Thyroid gland (tissue), 4 donors: Measurements from ENCODE around the gene ANKRD18A. TPM values are rescaled to one million over a fixed set of nuclear protein-coding genes. Genes with fewer than 3 reads are reported as not detected.
A peak's percentile ranks its signal among the peaks of the same experiment; 100 is the strongest.

Source experiments
- DNase-seq, 2 donors: peaks; one replicate each; pipeline ENCODE4 v3.0.0-alpha.2; 2019
- H3K27ac ChIP-seq, 3 donors: fragments of 200-600 bp; sonication (generic); 1 replicate in 2 of 3; 2 replicates in 1 of 3; pipeline ENCODE4 v1.5.1; 2016 to 2019; ENCODE audit warnings: mild to moderate bottlenecking in 1 of 3, moderate library complexity in 1 of 3
- H3K27me3 ChIP-seq: fragments of 200-600 bp; sonication (generic); one replicate; pipeline ENCODE4 v1.5.1; 2019
- H3K36me3 ChIP-seq, 2 donors: fragments of 200-600 bp; sonication (generic); one replicate each; pipeline ENCODE4 v1.5.1; 2016 to 2019
- H3K4me1 ChIP-seq, 2 donors: fragments of 200-600 bp; sonication (generic); one replicate each; pipeline ENCODE4 v1.5.1; 2017 to 2019
- H3K4me3 ChIP-seq, 3 donors: fragments of 200-600 bp; sonication (generic); replicated peaks in 1 of 3; 1 replicate in 2 of 3; 2 replicates in 1 of 3; pipeline ENCODE4 v1.5.1; 2016; ENCODE audit warnings: mild to moderate bottlenecking in 1 of 3
- H3K9me3 ChIP-seq: fragments of 200-600 bp; sonication (generic); one replicate; pipeline ENCODE4 v1.5.1; 2017
- POLR2A ChIP-seq, 2 donors: fragments of 450-650 bp; IDR thresholded peaks; one replicate each; pipeline ENCODE4 v1.6.1; 2017; ENCODE audit warnings: antibody characterized with exemption in 2 of 2, mild to moderate bottlenecking in 2 of 2, moderate library complexity in 1 of 2
- WGBS, 2 donors: methylation state at CpG; one replicate each; pipeline ENCODE4 v1.1.5; 2017; 5-methylcytosine and 5-hydroxymethylcytosine counted together
- intact Hi-C: fragments of 100-400 bp; cut with DNase I; formaldehyde crosslinking; loops from one replicate; pipeline ENCODE4 v1.15.1; 2023
- total RNA-seq, 4 donors: library from RNA; depleted of rRNA; stranded (reverse); fragments of >200 nt; gene quantifications; one replicate each; pipeline ENCODE4 v1.2.3, GENCODE V29; 2016
- TF ChIP-seq, protein P1 (sequence below), 6 experiments: fragments of 200-600 bp in 3 of 6; fragments of 450-650 bp in 3 of 6; sonication (generic) in 3 of 6; IDR thresholded peaks; one replicate each; pipeline ENCODE4 v1.5.1; 2016 to 2019; ENCODE audit warnings: antibody characterized with exemption in 6 of 6, mild to moderate bottlenecking in 2 of 6, inconsistent platforms in 1 of 6, moderate library complexity in 1 of 6

ANKRD18A gene
- total RNA-seq, 4 donors from 2014 or later = 10.5 to 16.3 (median 12.6) TPM

DNA sequence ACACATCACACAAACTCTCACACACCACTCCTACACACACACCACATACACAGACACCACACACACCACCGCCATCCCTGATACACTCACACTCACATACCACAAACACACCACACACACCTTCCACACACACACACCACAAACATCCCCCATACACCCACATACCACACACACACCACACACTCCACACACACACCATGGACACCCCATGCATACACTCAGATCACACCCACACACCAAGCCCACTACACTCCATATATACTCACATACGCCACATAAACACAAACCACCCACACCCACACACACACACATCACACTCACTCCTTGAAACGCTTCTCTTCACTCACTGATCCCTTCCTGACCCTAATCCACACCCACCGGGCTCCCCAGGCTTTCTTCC lies 9.1 kb upstream of the ANKRD18A start:
- no peaks in the 10 kb centered on the region for H3K9me3 ChIP-seq
- no peak for DNase-seq
- no peak overlapping the region for H3K4me3 ChIP-seq
- no peaks in the 10 kb centered on the region for H3K4me1 ChIP-seq
- no peaks in the 10 kb centered on the region for H3K36me3 ChIP-seq
- H3K27ac ChIP-seq = no peak overlapping the region
- TF ChIP-seq POLR2A (IDR thresholded peaks at IDR 0.05) = no peak
- TF ChIP-seq, protein P1, sequence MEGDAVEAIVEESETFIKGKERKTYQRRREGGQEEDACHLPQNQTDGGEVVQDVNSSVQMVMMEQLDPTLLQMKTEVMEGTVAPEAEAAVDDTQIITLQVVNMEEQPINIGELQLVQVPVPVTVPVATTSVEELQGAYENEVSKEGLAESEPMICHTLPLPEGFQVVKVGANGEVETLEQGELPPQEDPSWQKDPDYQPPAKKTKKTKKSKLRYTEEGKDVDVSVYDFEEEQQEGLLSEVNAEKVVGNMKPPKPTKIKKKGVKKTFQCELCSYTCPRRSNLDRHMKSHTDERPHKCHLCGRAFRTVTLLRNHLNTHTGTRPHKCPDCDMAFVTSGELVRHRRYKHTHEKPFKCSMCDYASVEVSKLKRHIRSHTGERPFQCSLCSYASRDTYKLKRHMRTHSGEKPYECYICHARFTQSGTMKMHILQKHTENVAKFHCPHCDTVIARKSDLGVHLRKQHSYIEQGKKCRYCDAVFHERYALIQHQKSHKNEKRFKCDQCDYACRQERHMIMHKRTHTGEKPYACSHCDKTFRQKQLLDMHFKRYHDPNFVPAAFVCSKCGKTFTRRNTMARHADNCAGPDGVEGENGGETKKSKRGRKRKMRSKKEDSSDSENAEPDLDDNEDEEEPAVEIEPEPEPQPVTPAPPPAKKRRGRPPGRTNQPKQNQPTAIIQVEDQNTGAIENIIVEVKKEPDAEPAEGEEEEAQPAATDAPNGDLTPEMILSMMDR (IDR thresholded peaks at IDR 0.05) = no peak
- no peaks in the 10 kb centered on the region for H3K27me3 ChIP-seq
- intact Hi-C loops = no loop called here
- 88 to 89% methylated on average over 4 of the region's 4 CpGs for WGBS, 2 donors

DNA sequence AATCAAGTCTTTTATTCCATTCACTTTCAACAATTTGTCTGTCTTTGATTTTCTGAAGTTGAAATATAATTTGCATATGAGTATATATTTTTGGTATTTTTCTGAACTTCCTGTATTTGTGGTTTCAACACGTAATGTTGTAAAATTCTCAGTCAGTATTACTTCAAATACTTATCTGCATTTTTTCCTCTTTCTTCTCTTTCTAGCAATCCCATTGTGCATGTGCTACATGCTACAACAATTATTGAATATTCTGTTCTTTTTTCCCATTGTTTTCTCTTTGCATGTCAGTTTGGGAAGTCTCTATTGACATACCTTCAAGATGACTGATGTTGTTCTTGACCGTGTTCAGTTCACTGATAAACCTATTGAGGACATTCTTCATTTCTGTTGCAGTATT lies 5.6 kb upstream of the ANKRD18A start:
- Histone ChIP-seq H3K9me3 (no peaks in the 10 kb centered on the region), H3K36me3 (no peaks in the 10 kb centered on the region), H3K4me1 (peaks cover 4 to 5% of the 10 kb centered on the region in 2 donors), H3K27me3 (no peaks in the 10 kb centered on the region), H3K27ac (no peak overlapping the region), H3K4me3 (no peak overlapping the region)
- TF ChIP-seq, protein P1 (IDR thresholded peaks at IDR 0.05) = no peak
- TF ChIP-seq POLR2A (IDR thresholded peaks at IDR 0.05) = no peak
- 88% methylated on average over 2 of the region's 2 CpGs for WGBS, 2 donors
- intact Hi-C loops = no loop called here
- DNase-seq = no peak

DNA sequence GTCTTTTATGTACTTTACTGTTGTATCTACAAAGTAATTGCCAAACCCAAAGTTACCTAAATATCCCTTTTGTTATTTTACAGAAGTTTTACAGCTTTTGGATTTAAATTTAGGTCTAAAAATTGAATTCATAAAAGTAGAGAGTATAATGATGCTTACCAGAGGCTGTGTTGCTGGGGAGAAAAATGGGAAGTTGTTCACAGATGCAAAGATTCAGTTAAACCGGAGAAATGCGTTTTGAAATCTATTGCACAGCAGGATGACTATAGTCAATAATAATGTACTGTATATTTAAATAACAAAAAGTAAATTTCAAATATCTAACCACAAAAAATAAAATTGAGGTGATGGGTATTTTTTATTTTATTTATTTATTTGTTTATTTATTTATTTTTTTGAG lies 2.6 kb upstream of the ANKRD18A start:
- Histone ChIP-seq H3K27me3 (no peaks in the 10 kb centered on the region), H3K27ac (no peak overlapping the region), H3K4me3 (no peak overlapping the region), H3K4me1 (peaks cover 5 to 7% of the 10 kb centered on the region in 2 donors), H3K9me3 (no peaks in the 10 kb centered on the region), H3K36me3 (no peaks in the 10 kb centered on the region)
- WGBS, 2 donors = 82 to 85% methylated on average over 2 of the region's 2 CpGs
- TF ChIP-seq, protein P1 (IDR thresholded peaks at IDR 0.05) = no peak
- no peak for TF ChIP-seq POLR2A (IDR thresholded peaks at IDR 0.05)
- intact Hi-C loops = no loop called here
- no peak for DNase-seq

DNA sequence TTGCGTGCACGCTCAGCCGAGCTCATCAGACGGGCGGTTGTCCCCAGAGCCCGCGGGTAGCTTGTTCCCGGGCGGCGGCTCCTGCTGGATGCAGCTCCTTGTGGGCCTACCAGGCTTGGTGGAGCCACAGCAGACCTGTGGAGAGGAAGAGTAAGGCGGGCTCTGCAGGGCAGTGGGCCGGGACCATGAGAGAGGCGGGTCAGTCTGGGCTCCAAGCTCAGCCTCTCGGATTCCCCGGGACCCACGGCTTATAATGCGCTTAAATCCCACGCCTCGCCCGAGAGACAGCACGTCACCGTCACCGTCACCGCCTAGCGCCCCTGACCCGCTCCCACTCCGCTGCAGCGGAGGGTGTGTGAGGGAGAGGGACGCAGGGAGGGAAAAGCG lies 1.9 kb upstream of the ANKRD18A start:
- peaks cover 5 to 7% of the 10 kb centered on the region in 2 donors for H3K4me1 ChIP-seq
- WGBS, 2 donors = 3 to 4% methylated on average over 16 to 17 of the region's 30 CpGs
- peak overlapping the region in 2 of 3 donors; percentile 46 to 65 for H3K4me3 ChIP-seq
- intact Hi-C loops = no loop called here
- H3K27me3 ChIP-seq = no peaks in the 10 kb centered on the region
- peak; percentile 77 to 85 for DNase-seq
- peak in 1 of 2 donors; percentile 69 for TF ChIP-seq POLR2A (IDR thresholded peaks at IDR 0.05)
- TF ChIP-seq, protein P1 (IDR thresholded peaks at IDR 0.05) = no peak
- peak overlapping the region in 2 of 3 donors; percentile 85 to 89 for H3K27ac ChIP-seq
- H3K36me3 ChIP-seq = no peaks in the 10 kb centered on the region
- no peaks in the 10 kb centered on the region for H3K9me3 ChIP-seq

DNA sequence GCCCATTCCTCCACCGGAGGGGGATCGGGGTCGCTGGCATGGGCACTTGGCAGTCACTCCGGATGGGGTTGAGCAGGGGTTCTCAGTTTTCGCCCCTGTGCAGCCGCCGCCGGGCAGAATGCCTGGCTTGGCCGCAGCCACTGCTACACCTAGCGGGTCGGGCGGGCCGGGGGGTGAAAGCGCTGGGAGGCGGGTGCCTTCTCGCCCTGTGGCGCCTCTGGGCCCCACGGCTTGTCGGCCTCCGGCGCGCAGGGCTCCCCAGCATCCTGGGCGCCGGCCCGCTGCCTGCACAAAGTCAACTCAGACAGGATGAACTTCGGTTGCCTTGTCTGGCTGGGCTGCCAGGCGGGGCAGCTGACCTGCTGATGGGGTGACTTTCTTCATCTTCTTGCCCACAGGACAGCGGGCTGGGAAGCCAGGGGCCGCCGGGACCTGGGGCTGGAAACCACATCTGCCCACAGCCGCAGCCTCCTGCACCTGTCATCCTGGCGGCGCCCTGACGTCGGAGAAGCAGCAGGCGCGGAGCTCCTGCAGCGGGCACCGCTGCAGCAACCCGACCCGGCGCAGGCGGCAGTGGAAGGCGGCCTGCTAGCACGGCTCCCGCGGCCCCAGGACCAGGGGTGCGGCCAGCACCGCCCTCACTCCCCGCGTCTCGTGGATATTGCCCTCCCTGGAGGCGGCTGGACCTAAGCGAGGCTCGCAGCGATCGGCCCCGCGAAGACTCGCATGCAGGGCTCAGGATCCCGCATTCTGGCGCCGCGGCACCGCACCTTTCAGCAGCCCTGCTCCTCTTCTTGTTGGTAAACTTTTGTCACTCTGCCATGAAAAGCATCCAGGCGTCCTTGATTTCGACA lies 1.3 kb upstream of the ANKRD18A start:
- Histone ChIP-seq H3K9me3 (no peaks in the 10 kb centered on the region), H3K4me3 (peak overlapping the region; percentile 5 to 65 (median 46)), H3K36me3 (no peaks in the 10 kb centered on the region), H3K27ac (peak overlapping the region; percentile 71 to 89 (median 85)), H3K4me1 (peaks cover 5 to 7% of the 10 kb centered on the region in 2 donors), H3K27me3 (no peaks in the 10 kb centered on the region)
- no peak for TF ChIP-seq POLR2A (IDR thresholded peaks at IDR 0.05)
- TF ChIP-seq, protein P1 (IDR thresholded peaks at IDR 0.05) = no peak
- WGBS, 2 donors = 1 to 2% methylated on average over 11 to 25 of the region's 67 CpGs
- peak; percentile 57 to 69 for DNase-seq
- intact Hi-C loops = no loop called here
